Body of pancreas (tissue), 4 donors: ENCODE measurements around the gene AQP2. TPM values are rescaled to one million over a fixed set of nuclear protein-coding genes. Genes with fewer than 3 reads are reported as not detected.

Source experiments
- ATAC-seq: fragments of 150-250 bp; one replicate; pipeline ENCODE4 v1.9.1; 2016
- DNase-seq, 4 donors: peaks; one replicate each; pipeline ENCODE4 v3.0.0-alpha.2; 2019
- H3K27ac ChIP-seq, 4 donors: fragments of 200-600 bp; sonication (generic); 1 replicate in 3 of 4; 2 replicates in 1 of 4; pipeline versions ENCODE4 v1.5.1 to v1.6.1; 2016 to 2019; ENCODE audit warnings: mild to moderate bottlenecking in 1 of 4, mixed read lengths in 1 of 4, moderate library complexity in 1 of 4
- H3K27me3 ChIP-seq, 2 donors: fragments of 200-600 bp; sonication (generic); one replicate each; pipeline ENCODE4 v1.6.0; 2016; ENCODE audit warnings: mild to moderate bottlenecking in 1 of 2
- H3K36me3 ChIP-seq, 2 donors: fragments of 200-600 bp; sonication (generic); replicated peaks in 1 of 2; 2 replicates each; pipeline ENCODE4 v1.5.1; 2016; ENCODE audit warnings: low read depth in 2 of 2; ENCODE audit not compliant: insufficient read depth in 1 of 2
- H3K4me1 ChIP-seq: fragments of 200-600 bp; sonication (generic); one replicate; pipeline ENCODE4 v1.6.0; 2016
- H3K4me3 ChIP-seq, 2 donors: fragments of 200-600 bp; sonication (generic); 1 replicate in 1 of 2; 2 replicates in 1 of 2; pipeline ENCODE4 v1.5.1; 2016 to 2019
- H3K9me3 ChIP-seq, 3 donors: fragments of 200-600 bp; sonication (generic); 1 replicate in 2 of 3; 2 replicates in 1 of 3; pipeline ENCODE4 v1.5.1; 2016
- POLR2A ChIP-seq, 3 donors: fragments of 450-650 bp; IDR thresholded peaks; one replicate each; pipeline ENCODE4 v1.6.1; 2016; ENCODE audit warnings: antibody characterized with exemption in 3 of 3, mild to moderate bottlenecking in 2 of 3
- WGBS, 2 donors: methylation state at CpG; one replicate each; pipeline ENCODE4 v1.1.5; 2017; 5-methylcytosine and 5-hydroxymethylcytosine counted together
- intact Hi-C: fragments of 100-400 bp; cut with DNase I; formaldehyde crosslinking; loops from one replicate; pipeline ENCODE4 v1.15.1; 2023
- total RNA-seq, 2 donors: library from RNA; depleted of rRNA; stranded (reverse); fragments of >200 nt; gene quantifications; one replicate each; pipeline ENCODE4 v1.1.0, GENCODE V29; 2016
- TF ChIP-seq, protein P1 (sequence below), 7 experiments: fragments of 450-650 bp in 4 of 7; fragments of 200-600 bp in 3 of 7; sonication (generic) in 3 of 7; IDR thresholded peaks; one replicate each; pipeline ENCODE4 v1.5.1; 2016 to 2019; ENCODE audit warnings: antibody characterized with exemption in 7 of 7

The AQP2 gene
- total RNA-seq, 2 donors from 2014 or later, result not detected

GRCh38 chr12:49961111-49961922, 10.8 kb downstream of the AQP2 start, which contains the start of gene AQP5:
Gene AQP5, plus strand, starts transcription at chr12:49961872. Its CDS starts 146 bp downstream, at chr12:49962018.
- Histone ChIP-seq H3K9me3 (no peaks in the 10 kb centered on the region), H3K4me1 (peaks cover 41% of the 10 kb centered on the region), H3K27me3 (peaks cover 0 to 9% of the 10 kb centered on the region in 2 donors), H3K36me3 (no peaks in the 10 kb centered on the region), H3K27ac (peak within 1 kb of the TSS; percentile 50 to 72 (median 58)), H3K4me3 (no peak within 1 kb of the TSS)
- intact Hi-C loops, result no loop called here
- WGBS, 2 donors, result 5 to 17% methylated on average over 5 to 63 of the region's 111 CpGs
- TF ChIP-seq POLR2A (IDR thresholded peaks at IDR 0.05), result no peak
- TF ChIP-seq, protein P1, sequence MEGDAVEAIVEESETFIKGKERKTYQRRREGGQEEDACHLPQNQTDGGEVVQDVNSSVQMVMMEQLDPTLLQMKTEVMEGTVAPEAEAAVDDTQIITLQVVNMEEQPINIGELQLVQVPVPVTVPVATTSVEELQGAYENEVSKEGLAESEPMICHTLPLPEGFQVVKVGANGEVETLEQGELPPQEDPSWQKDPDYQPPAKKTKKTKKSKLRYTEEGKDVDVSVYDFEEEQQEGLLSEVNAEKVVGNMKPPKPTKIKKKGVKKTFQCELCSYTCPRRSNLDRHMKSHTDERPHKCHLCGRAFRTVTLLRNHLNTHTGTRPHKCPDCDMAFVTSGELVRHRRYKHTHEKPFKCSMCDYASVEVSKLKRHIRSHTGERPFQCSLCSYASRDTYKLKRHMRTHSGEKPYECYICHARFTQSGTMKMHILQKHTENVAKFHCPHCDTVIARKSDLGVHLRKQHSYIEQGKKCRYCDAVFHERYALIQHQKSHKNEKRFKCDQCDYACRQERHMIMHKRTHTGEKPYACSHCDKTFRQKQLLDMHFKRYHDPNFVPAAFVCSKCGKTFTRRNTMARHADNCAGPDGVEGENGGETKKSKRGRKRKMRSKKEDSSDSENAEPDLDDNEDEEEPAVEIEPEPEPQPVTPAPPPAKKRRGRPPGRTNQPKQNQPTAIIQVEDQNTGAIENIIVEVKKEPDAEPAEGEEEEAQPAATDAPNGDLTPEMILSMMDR (IDR thresholded peaks at IDR 0.05), result no peak
- DNase-seq (peak in 1 of 4 donors; percentile 36), ATAC-seq (no peak)

DNA sequence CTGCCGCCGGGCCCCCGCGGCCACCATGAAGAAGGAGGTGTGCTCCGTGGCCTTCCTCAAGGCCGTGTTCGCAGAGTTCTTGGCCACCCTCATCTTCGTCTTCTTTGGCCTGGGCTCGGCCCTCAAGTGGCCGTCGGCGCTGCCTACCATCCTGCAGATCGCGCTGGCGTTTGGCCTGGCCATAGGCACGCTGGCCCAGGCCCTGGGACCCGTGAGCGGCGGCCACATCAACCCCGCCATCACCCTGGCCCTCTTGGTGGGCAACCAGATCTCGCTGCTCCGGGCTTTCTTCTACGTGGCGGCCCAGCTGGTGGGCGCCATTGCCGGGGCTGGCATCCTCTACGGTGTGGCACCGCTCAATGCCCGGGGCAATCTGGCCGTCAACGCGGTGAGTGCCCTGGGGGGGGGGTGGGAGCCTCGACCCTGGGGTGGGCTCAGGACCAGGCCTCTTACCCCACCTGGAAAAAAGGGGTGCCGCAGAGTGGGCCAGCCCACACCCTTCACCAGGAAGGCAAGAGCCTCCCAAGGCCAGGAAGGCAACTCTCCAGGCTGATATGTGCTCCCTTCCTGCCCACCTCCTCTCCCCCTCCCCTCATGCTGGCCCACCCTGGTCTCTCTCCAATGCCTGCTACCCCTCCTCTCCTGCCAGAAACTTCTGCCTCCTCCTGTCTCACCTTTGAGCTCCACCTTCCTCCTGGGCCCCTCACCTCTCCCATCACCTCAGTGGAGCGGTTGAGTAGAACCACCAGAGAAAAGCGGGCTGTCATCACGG, 11.6 kb downstream of the AQP2 start:
- ATAC-seq (no peak), DNase-seq (no peak)
- peaks cover 0 to 9% of the 10 kb centered on the region in 2 donors for H3K27me3 ChIP-seq
- TF ChIP-seq, protein P1 (IDR thresholded peaks at IDR 0.05), result no peak
- TF ChIP-seq POLR2A (IDR thresholded peaks at IDR 0.05), result no peak
- H3K27ac ChIP-seq, result peak overlapping the region; percentile 50 to 72 (median 58)
- H3K9me3 ChIP-seq, result no peaks in the 10 kb centered on the region
- intact Hi-C loops, result no loop called here
- no peaks in the 10 kb centered on the region for H3K36me3 ChIP-seq
- 72 to 88% methylated on average over 8 to 29 of the region's 37 CpGs for WGBS, 2 donors
- peaks cover 45% of the 10 kb centered on the region for H3K4me1 ChIP-seq
- H3K4me3 ChIP-seq, result no peak overlapping the region

DNA sequence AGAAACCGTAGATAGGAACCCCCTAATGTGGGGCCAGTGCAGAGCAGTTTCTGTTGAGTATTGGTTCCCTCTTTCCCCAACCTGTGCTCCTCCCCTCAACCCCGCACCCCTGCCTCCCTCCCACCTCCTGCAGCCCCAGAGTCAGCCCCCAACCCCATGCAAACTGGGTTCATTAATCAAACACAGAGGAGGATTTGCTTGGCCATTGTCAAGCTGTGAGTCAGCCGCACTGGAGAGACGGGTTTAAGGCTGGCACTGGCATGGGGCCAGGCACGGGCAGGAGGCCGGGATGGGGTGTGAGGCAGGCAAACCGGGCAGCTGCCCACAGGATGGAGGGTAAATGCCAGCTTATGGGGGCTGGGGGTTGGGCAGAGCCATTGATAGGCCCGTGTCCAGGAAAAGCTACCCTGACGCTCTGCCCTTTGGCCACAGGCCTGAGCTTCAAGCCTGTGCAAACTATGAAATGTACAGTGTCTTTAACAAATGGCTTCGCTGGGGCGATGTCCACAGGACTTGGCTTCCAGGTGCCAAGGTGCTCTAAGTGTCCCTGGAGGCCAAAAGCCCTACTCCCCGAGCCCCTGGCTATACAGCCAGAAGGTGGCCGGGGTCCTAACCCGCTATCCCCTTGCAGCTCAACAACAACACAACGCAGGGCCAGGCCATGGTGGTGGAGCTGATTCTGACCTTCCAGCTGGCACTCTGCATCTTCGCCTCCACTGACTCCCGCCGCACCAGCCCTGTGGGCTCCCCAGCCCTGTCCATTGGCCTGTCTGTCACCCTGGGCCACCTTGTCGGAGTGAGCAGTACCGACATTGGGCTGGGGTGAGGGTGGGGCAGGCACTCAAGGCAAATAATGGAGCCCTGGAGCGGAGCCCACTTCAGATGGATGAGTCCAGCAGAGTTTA, 12.6 kb downstream of the AQP2 start:
- peaks cover 52% of the 10 kb centered on the region for H3K4me1 ChIP-seq
- peak overlapping the region; percentile 50 to 72 (median 58) for H3K27ac ChIP-seq
- TF ChIP-seq, protein P1 (IDR thresholded peaks at IDR 0.05), result no peak
- TF ChIP-seq POLR2A (IDR thresholded peaks at IDR 0.05), result no peak
- peak; percentile 85 to 97 (median 90) for DNase-seq
- intact Hi-C loops, result no loop called here
- no peaks in the 10 kb centered on the region for H3K9me3 ChIP-seq
- ATAC-seq, result peak; percentile 68
- H3K36me3 ChIP-seq, result no peaks in the 10 kb centered on the region
- peaks cover 0 to 9% of the 10 kb centered on the region in 2 donors for H3K27me3 ChIP-seq
- no peak overlapping the region for H3K4me3 ChIP-seq
- WGBS, 2 donors, result 45 to 56% methylated on average over 8 to 20 of the region's 21 CpGs

GRCh38 chr12:49963976-49964815, 13.7 kb downstream of the AQP2 start:
- Histone ChIP-seq H3K36me3 (no peaks in the 10 kb centered on the region), H3K4me3 (no peak overlapping the region), H3K27ac (peak overlapping the region in 1 of 4 donors; percentile 66), H3K4me1 (peaks cover 52% of the 10 kb centered on the region), H3K27me3 (peaks cover 0 to 9% of the 10 kb centered on the region in 2 donors), H3K9me3 (no peaks in the 10 kb centered on the region)
- TF ChIP-seq, protein P1 (IDR thresholded peaks at IDR 0.05), result no peak
- no peak for TF ChIP-seq POLR2A (IDR thresholded peaks at IDR 0.05)
- intact Hi-C loops, result no loop called here
- no peak for ATAC-seq
- DNase-seq, result no peak
- 82 to 95% methylated on average over 11 to 16 of the region's 17 CpGs for WGBS, 2 donors
